Upper lobe of left lung (tissue), 6 donors: ENCODE measurements around the gene PEX11G. TPM values are rescaled to one million over a fixed set of nuclear protein-coding genes. Genes with fewer than 3 reads are reported as not detected.

Experiments
- ATAC-seq, 2 donors: fragments of 200-7000 bp; cut with Tn5 transposase; one replicate each; pipeline ENCODE4 v1.9.1; 2022; ENCODE audit warnings: mild to moderate bottlenecking in 2 of 2, moderate library complexity in 2 of 2; ENCODE audit not compliant: low FRiP score in 2 of 2
- DNase-seq, 2 donors: peaks; one replicate each; pipeline ENCODE4 v3.0.0-alpha.2; 2019 to 2020
- H3K27ac ChIP-seq, 4 donors: fragments of 200-600 bp; sonication (generic); one replicate each; pipeline ENCODE4 v1.5.1; 2016 to 2019
- H3K27me3 ChIP-seq, 4 donors: fragments of 200-600 bp; sonication (generic); one replicate each; pipeline ENCODE4 v1.5.1; 2017 to 2019
- H3K36me3 ChIP-seq, 4 donors: fragments of 200-600 bp; sonication (generic); one replicate each; pipeline ENCODE4 v1.5.1; 2016 to 2019
- H3K4me1 ChIP-seq, 4 donors: fragments of 200-600 bp; sonication (generic); one replicate each; pipeline ENCODE4 v1.5.1; 2018 to 2019
- H3K4me3 ChIP-seq, 4 donors: fragments of 200-600 bp; sonication (generic); one replicate each; pipeline ENCODE4 v1.5.1; 2017 to 2019; ENCODE audit warnings: mild to moderate bottlenecking in 2 of 4, moderate library complexity in 1 of 4
- H3K9me3 ChIP-seq, 4 donors: fragments of 200-600 bp; sonication (generic); one replicate each; pipeline ENCODE4 v1.5.1; 2018 to 2019
- EP300 ChIP-seq, 4 donors: sonication (generic); formaldehyde crosslinking; IDR thresholded peaks; one replicate each; pipeline ENCODE4 v1.5.1; 2017; ENCODE audit warnings: antibody characterized with exemption in 4 of 4, control low read depth in 2 of 4
- POLR2A ChIP-seq, 4 donors: fragments of 450-650 bp; IDR thresholded peaks; one replicate each; pipeline ENCODE4 v1.5.1; 2016 to 2017; ENCODE audit warnings: antibody characterized with exemption in 4 of 4, mild to moderate bottlenecking in 2 of 4
- POLR2AphosphoS5 ChIP-seq, 2 donors: sonication (generic); formaldehyde crosslinking; IDR thresholded peaks; one replicate each; pipeline ENCODE4 v1.5.1; 2017; ENCODE audit warnings: antibody characterized with exemption in 2 of 2
- WGBS, 2 donors: methylation state at CpG; one replicate each; pipeline ENCODE4 v1.1.5; 2017 to 2018; 5-methylcytosine and 5-hydroxymethylcytosine counted together
- total RNA-seq, 6 donors: library from RNA; depleted of rRNA in 4 of 6; stranded (reverse); fragments of >200 nt in 4 of 6; gene quantifications; one replicate each; pipeline versions ENCODE4 v1.1.0 to v1.2.1, GENCODE V29; 2016 to 2021
- TF ChIP-seq, protein P1 (sequence below), 6 experiments: fragments of 450-650 bp in 4 of 6; fragments of 200-600 bp in 2 of 6; sonication (generic) in 2 of 6; IDR thresholded peaks; one replicate each; pipeline ENCODE4 v1.5.1; 2016 to 2019; ENCODE audit warnings: antibody characterized with exemption in 6 of 6
- donor health status: DM: no; HTN: no; CAD: no; lungs with moderate emphysema.
- donor health status: DM: no; HTN: yes; CAD: no; lungs with severe emphysema.

Gene PEX11G
- total RNA-seq, 6 donors from 2014 or later = 2.3 to 9.1 (median 5.4) TPM

DNA sequence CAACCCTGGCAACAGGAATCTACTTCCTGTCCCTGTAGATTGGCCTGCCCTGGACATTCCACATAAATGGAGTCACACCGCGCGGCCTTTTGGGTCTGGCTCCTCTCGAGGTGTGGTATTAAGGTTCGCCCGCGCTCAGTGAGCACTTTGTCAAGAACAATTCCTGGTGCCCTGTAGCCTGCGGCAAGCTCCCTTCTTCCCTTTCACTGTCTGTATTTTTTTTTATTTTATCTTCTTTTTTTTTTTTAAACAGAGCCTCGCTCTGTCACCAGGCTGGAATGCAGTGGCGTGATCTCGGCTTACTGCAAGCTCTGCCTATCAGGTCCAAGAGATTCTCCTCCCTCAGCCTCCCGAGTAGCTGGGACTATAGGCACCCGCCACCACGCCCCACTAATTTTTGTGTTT is 28.3 kb downstream of the PEX11G start:
- TF ChIP-seq EP300 (IDR thresholded peaks at IDR 0.05) (no peak), POLR2A (IDR thresholded peaks at IDR 0.05) (no peak), POLR2AphosphoS5 (IDR thresholded peaks at IDR 0.05) (no peak)
- TF ChIP-seq, protein P1, sequence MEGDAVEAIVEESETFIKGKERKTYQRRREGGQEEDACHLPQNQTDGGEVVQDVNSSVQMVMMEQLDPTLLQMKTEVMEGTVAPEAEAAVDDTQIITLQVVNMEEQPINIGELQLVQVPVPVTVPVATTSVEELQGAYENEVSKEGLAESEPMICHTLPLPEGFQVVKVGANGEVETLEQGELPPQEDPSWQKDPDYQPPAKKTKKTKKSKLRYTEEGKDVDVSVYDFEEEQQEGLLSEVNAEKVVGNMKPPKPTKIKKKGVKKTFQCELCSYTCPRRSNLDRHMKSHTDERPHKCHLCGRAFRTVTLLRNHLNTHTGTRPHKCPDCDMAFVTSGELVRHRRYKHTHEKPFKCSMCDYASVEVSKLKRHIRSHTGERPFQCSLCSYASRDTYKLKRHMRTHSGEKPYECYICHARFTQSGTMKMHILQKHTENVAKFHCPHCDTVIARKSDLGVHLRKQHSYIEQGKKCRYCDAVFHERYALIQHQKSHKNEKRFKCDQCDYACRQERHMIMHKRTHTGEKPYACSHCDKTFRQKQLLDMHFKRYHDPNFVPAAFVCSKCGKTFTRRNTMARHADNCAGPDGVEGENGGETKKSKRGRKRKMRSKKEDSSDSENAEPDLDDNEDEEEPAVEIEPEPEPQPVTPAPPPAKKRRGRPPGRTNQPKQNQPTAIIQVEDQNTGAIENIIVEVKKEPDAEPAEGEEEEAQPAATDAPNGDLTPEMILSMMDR (IDR thresholded peaks at IDR 0.05) = no peak
- no peak for DNase-seq
- no peak overlapping the region for H3K4me3 ChIP-seq
- no peaks in the 10 kb centered on the region for H3K4me1 ChIP-seq
- WGBS, 2 donors = 92 to 93% methylated on average over 14 of the region's 14 CpGs
- no peak for ATAC-seq
- peaks cover 22 to 96% (median 83%) of the 10 kb centered on the region in 4 donors for H3K36me3 ChIP-seq
- H3K9me3 ChIP-seq = no peaks in the 10 kb centered on the region
- no peak overlapping the region for H3K27ac ChIP-seq
- H3K27me3 ChIP-seq = no peaks in the 10 kb centered on the region

DNA sequence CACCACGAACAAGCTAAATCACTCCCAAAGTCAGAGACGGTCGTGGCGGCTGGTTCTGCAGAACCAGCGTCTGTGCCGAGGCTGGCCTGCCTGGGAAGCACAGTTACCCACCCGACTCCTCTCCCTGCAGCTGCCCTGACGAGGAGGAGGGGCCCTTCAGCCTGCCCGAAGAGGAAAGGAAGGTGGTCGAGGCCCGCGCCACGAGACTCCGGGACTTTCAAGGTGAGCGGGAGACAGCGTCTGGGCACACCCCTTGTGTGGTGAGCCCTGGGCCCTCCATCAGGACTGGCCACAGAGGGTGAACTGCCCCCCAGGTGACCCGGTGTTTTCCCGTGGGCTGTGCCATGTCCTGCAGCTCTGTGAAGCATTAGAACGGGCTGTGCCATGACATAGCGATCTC is 29.1 kb downstream of the PEX11G start:
- H3K4me1 ChIP-seq = no peaks in the 10 kb centered on the region
- no peaks in the 10 kb centered on the region for H3K9me3 ChIP-seq
- H3K4me3 ChIP-seq = no peak overlapping the region
- no peaks in the 10 kb centered on the region for H3K27me3 ChIP-seq
- ATAC-seq (no peak), DNase-seq (peak in 1 of 2 donors; percentile 56)
- peaks cover 20 to 97% (median 83%) of the 10 kb centered on the region in 4 donors for H3K36me3 ChIP-seq
- TF ChIP-seq, protein P1 (IDR thresholded peaks at IDR 0.05) = no peak
- TF ChIP-seq POLR2AphosphoS5 (IDR thresholded peaks at IDR 0.05) (no peak), POLR2A (IDR thresholded peaks at IDR 0.05) (no peak), EP300 (IDR thresholded peaks at IDR 0.05) (no peak)
- WGBS, 2 donors = 89 to 93% methylated on average over 9 to 18 of the region's 20 CpGs
- H3K27ac ChIP-seq = no peak overlapping the region

DNA sequence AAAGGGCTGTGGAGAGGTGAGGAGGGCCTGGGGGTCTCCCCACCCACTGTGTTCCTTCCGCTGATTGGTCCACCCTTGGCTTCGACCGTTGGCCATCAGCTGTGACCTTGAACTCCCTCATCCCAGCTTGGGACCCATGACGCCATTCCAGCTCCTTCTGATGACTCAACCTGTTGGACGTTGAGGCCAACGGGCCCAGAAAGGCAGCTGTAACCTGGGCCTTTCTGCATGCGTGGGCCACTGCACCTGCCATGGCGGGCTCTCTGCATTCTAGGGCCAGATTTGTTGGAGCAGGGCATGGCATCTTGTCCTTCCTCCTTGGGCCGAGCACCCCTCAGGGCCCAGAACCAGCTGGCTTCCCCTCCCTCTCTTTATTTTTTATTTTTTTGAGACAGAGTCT is 30.2 kb downstream of the PEX11G start:
- no peak for ATAC-seq
- 95 to 100% methylated on average over 3 to 9 of the region's 9 CpGs for WGBS, 2 donors
- TF ChIP-seq POLR2A (IDR thresholded peaks at IDR 0.05) = no peak
- no peak for TF ChIP-seq EP300 (IDR thresholded peaks at IDR 0.05)

DNA sequence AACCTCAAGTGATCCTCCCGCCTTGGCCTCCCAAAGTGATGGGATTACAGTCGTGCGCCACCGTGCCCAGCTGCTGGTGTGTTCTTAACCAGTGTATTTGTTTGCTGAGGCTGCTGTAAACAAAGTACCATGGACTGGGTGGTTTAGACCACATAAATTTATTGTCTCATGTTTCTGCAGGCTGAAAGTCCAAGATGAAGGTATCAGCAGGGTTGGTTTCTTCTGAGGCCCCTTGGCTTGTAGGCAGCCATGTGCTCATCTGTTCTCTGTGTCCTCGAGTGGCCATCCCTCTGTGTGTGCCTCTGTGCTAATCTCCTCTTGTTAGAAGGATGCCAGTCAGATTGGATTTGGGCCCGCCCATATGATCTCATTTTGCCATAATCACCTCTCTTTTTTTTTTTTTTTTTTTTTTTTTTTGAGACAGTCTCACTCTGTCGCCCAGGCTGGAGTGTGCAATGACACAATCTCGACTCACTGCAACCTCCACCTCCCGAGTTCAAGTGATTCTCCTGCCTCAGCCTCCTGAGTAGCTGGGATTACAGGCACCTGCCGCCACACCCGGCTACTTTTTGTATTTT is 31.8 kb downstream of the PEX11G start:
- H3K4me3 ChIP-seq = no peak overlapping the region
- peaks cover 11 to 96% (median 79%) of the 10 kb centered on the region in 4 donors for H3K36me3 ChIP-seq
- H3K27ac ChIP-seq = no peak overlapping the region
- TF ChIP-seq POLR2AphosphoS5 (IDR thresholded peaks at IDR 0.05) (no peak), POLR2A (IDR thresholded peaks at IDR 0.05) (no peak), EP300 (IDR thresholded peaks at IDR 0.05) (no peak)
- TF ChIP-seq, protein P1 (IDR thresholded peaks at IDR 0.05) = no peak
- 96 to 100% methylated on average over 11 of the region's 11 CpGs for WGBS, 2 donors
- H3K27me3 ChIP-seq = no peaks in the 10 kb centered on the region
- no peaks in the 10 kb centered on the region for H3K9me3 ChIP-seq
- H3K4me1 ChIP-seq = no peaks in the 10 kb centered on the region
- no peak for DNase-seq
- no peak for ATAC-seq

More for the DNA sequence above, 30.2 kb downstream of the PEX11G start:
- H3K36me3 ChIP-seq = peaks cover 11 to 97% (median 84%) of the 10 kb centered on the region in 4 donors
- H3K4me1 ChIP-seq = no peaks in the 10 kb centered on the region
- DNase-seq = no peak
- H3K27me3 ChIP-seq = no peaks in the 10 kb centered on the region
- no peaks in the 10 kb centered on the region for H3K9me3 ChIP-seq
- no peak overlapping the region for H3K4me3 ChIP-seq
- no peak overlapping the region for H3K27ac ChIP-seq

DNA sequence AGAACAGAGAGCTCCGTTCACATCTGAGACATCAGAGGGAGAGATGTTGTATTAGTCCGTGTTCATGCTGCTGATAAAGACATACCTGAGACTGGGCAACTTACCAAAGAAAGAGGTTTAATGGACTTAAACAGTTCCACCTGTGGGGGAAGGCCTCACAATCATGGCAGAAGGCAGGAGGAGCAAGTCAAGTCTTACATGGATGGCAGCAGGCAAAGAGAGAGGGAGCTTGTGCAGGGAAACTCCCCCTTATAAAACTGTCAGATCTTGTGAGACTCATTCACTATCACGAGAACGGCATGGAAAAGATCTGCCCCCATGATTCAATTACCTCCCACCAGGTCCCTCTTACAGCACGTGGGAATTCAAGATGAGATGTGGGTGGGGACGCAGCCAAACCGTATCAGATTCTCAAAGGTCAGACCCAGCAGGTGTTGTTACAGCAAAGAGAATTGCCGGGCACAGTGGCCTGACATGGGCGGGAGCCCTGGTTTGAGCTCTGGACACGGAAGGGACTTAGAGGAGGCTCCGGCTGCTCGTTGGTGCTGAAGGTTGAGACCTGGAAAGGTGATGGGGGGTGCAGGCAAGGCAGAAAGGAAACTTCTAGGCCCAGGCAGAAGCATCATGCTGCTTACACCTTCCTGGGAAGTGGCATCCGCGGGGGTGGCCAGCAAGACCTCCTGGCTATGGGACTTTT is 33.1 kb downstream of the PEX11G start:
- TF ChIP-seq, protein P1 (IDR thresholded peaks at IDR 0.05) = no peak
- no peak for TF ChIP-seq POLR2A (IDR thresholded peaks at IDR 0.05)
- TF ChIP-seq POLR2AphosphoS5 (IDR thresholded peaks at IDR 0.05) = no peak
- TF ChIP-seq EP300 (IDR thresholded peaks at IDR 0.05) = no peak
- no peak overlapping the region for H3K4me3 ChIP-seq
- whole genome bisulfite sequencing, 2 donors = 96 to 97% methylated on average over 14 of the region's 14 CpGs
- H3K36me3 ChIP-seq = peaks cover 11 to 95% (median 76%) of the 10 kb centered on the region in 4 donors
- no peak for ATAC-seq
- H3K27me3 ChIP-seq = no peaks in the 10 kb centered on the region
- H3K9me3 ChIP-seq = no peaks in the 10 kb centered on the region
- H3K27ac ChIP-seq = no peak overlapping the region
- H3K4me1 ChIP-seq = no peaks in the 10 kb centered on the region
- no peak for DNase-seq
